Stomach (tissue), 4 donors: ENCODE data around the gene CCR2.
"Not testable (repeated sequence)": the region's sequence is repeated elsewhere in the genome, so short reads cannot be mapped to it uniquely, and the experiment has no call there.

Source experiments
- CTCF ChIP-seq, 7 experiments: fragments of 450-650 bp in 4 of 7; fragments of 200-600 bp in 3 of 7; sonication (generic) in 3 of 7; IDR thresholded peaks; one replicate each; pipeline ENCODE4 v1.5.1; 2016 to 2019; ENCODE audit warnings: antibody characterized with exemption in 7 of 7, control low read depth in 2 of 7, mild to moderate bottlenecking in 1 of 7
- POLR2AphosphoS5 ChIP-seq, 3 donors: sonication (generic); formaldehyde crosslinking; IDR thresholded peaks; one replicate each; pipeline ENCODE4 v1.6.1; 2016; ENCODE audit warnings: antibody characterized with exemption in 3 of 3

- TF ChIP-seq CTCF, POLR2AphosphoS5 (IDR thresholded peaks at IDR 0.05): not testable (repeated sequence)
These were observed 37.6 kb downstream of the CCR2 start for GRCh38 chr3:46391526-46391925.
